Measurements from ENCODE around the gene MYL11.

GRCh38 chr16:30367349-30368009, 7.1 kb upstream of the MYL11 start:
- TF ChIP-seq CTCF (IDR thresholded peaks at IDR 0.05), result no peak
- TF ChIP-seq POLR2A (IDR thresholded peaks at IDR 0.05), result no peak

Measured in lower leg skin (tissue), 3 donors.